HS-27A (cell line): ENCODE measurements around the gene JPH2.
A peak's percentile ranks its signal among the peaks of the same experiment; 100 is the strongest.
"Not testable (repeated sequence)": the region's sequence is repeated elsewhere in the genome, so short reads cannot be mapped to it uniquely, and the experiment has no call there.

ENCODE experiments used
- DNase-seq: peaks from one replicate; pipeline ENCODE4 v3.0.0-alpha.2; 2012; ENCODE audit warnings: low read depth, missing footprints

The JPH2 gene

DNA sequence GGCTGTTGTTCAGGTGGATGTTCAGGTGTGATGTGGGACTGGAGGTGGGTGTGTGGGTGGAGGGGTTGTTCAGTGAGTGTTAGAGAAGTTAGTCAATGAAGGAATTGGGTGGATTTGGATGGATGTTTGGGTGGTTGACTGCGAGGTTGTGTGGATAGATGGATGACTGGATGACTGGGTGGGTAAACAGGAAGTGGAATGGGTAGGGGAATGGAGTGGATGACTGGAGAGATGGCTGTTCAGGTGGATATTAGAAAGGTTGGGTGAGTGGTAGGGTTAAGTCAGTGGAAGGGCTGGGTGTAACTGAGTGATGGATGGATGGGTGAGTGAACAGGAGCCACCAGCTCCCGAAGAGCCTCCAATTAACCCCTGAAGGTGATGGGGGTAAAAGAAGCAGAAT lies 27.9 kb downstream of the JPH2 start:
- DNase-seq, result no peak

DNA sequence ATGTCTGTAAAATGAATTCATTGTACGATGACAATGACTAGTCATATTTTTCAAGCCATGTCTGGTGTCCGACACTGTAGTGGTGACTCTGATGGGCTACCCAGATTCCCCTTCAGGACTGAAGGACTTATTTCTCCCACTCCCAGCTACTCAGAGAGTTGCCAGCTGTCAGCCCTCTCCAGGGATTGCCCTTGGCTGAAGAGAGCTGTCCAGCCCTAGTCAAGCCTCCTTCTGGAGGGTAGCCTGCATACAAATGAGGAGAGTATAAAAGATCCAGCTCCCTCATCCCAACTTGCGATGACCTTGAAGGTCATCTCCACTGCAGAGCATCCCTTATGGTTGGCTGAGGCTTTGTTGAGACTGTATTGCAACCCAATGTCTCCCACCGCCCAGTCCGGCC lies 29.9 kb downstream of the JPH2 start:
- no peak for DNase-seq

DNA sequence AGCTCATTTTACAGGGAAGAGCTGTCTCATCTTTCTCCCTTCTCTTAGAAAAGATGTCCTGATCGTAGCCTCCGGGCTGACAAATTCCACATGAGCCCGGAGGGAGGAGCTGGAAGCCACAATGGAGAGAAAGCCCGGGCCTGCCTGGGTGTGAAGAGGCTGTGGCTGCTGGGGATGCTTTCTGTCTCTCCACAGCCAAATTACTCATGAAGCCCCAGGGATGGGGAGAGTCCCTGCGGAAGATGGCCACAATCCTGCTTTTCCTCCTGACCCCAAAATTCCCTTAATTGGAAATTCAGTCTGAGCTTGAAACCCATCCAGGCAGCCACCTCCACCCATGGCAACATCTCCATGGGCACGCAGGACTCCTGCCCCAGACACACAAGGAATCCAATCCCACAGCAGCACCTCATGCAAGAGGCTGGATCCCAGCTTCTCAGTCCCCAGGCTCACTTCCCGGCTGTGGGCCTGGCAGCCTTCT lies 32.4 kb downstream of the JPH2 start:
- DNase-seq, result no peak

DNA sequence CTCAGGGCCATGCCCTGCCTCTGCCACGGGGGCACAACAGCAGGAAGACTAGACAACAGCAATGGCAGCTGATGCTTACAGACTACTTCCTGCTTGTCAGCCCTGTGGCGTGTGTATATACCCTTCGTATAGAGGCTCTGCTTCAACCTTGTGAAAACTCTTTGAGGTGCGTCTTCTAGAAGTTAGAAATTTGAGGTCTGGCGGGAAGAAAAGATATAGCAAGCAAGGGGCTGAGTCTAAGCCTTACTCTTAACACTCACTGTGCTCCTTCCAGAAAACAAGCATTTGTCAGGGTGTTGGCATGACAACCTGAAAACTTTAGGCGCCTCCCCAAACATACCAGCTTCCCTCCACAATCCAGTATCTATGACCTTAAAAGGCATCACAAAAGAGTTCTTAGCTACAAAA lies 33.3 kb downstream of the JPH2 start:
- no peak for DNase-seq

DNA sequence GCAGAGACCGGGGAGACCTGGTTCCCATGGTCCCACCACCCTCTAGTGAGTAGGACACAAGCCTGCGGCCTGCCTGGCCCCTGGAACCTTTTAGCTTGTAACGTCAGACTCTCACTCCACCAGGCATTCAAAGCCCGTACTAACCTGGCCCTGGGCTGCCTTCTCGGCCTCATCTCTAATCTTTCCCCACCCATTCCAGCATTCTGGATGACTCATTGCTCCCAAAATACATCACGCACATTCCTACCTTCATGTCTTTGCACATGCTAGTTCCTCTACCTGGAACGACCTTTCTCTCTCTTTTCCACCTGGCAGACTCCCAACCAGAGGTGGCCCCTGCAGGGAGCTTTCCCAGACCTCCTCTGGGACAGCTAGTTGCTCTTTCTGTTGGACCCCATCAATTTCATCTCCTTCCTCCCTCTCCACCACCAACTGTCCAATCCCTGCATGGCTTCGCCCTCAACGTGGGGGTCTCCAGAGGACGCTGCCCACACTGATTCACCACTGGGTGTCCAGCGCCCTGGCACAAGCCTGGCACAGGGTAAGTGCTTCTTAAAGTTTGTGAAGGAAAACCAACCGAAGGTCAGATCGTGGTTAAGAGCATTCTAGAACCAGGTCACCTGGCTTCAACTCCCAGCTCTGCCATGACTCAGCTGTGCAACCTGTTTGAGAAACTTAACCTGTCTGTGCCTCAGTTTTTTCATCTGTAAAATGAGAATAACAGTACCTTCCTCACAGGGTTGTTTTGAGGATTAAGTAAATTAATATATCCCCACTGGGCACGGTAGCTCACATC lies 35.2 kb downstream of the JPH2 start:
- DNase-seq, result no peak

DNA sequence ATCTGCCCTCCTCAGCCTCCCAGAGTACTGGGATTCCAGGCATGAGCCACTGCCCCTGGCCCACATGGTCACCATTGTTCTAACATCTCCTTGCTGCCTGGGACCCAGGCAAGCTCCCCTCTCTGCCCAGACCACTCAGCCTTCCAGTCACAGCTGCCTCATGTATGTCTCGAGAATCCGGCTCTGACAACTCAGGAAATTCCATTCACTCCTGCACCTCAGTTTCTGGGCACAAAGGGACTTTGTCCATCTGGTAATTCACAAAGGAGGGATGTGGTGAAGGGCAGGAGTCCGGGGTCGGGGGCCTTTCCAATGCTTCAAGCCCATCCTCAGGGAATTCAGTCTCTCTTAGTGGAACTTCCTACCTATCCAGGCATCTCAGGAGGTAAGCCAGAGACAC lies 40.7 kb downstream of the JPH2 start:
- no peak for DNase-seq

DNA sequence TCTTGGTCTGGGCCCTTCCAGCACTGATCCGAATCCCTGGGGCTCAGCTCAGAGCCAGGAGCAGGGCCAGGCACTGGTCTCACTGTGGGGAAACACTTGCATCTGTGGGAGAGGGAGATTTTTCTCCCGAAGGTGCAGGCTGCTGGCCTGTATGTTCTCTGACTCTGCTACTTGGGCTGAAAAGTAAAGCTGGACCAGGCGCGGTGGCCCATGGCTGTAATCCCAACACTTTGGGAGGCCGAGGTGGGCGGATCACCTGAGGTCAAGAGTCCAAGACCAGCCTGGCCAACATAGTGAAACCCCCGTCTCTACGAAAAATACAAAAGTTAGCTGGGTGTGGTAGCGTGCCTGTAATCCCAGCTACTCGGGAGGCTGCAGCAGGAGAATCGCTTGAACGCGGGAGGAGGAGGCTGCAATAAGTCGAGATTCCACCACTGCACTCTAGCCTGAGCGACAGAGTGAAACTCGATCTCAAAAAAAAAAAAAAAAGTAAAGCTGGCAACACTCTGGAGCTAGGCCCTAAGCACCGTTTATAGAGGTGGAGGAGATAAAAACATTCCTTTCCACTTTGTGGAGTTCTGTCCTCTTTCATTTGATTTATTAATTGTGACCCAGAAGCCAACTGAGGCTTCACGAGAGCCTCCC lies 41.7 kb downstream of the JPH2 start:
- DNase-seq, result no peak

DNA sequence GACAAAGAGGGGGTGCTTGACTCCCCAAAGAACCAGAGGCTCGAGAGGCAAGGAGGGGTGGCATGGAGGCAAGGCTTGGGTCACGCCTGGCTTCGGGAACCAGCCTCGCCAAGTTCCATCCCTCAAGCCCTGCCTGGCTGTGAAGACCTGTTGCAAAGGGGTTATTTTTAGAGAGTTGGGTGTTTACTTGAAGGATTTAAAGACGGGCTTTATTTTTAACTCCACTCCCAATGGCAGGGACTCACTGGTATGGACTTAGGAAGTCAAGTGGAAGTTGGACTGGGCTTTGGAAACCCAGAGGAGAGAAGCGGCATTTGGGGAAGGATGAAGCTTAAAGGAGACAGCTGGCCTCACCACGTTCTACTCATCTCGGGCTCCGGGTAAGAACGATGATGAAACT lies 43.1 kb downstream of the JPH2 start:
- DNase-seq, result no peak

DNA sequence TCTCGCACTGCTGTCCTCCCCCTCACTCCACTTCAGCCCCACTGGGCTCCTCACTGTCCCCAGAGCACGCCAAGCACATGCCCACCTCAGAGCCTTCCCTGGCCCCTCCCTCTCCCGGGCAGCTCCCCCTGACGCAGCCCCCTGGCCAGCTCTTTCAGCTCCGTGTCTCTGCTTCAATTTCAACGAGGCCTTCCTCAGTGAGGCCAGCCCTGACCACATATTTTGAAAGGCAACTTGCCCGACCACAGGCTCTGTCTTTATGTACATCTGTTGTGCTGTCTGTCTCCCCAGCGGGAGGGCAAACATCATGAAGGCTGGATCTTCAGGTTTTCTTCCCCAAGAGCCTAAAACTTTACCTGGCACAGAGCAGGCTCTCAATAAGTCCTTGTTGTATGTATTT lies 44.6 kb downstream of the JPH2 start:
- DNase-seq, result no peak

DNA sequence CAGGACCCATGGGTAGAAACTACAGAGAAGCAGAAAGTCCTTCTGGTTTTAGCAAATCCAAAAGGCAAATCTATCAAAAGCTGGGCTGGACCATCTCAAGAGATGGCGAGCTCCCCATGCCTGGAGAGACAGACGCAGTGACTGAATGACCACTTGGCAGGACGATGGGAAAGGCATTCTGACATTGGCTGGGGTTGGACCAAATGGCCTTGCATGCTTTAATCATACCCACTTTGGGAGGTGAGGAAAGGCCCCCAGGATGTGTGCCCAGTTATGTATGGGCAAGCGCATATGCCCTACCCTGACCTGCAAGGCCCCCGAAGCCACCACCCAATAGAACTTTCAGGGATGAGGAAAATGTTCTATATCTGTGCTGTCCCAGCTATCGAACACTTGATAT lies 45.1 kb downstream of the JPH2 start:
- DNase-seq, result no peak

DNA sequence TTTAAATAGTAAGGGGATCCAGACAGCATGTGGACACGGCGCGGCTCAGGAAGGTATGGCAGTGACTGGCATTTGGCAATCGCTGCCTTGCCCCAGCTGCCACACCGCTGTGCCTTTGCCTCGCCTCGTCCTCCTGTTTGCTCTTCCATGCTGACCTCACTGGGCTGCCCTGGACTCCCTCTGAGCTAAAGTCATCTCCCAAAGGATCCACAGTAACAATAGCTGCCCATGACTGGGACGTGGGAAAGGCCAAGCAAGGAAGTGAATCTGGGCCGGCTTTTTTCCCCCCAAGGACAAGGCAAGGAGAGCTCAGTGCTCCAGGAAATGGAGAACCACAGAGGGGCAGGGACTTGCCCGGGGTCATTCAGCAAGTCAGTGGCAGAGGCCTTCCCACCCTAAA lies 48.1 kb downstream of the JPH2 start:
- no peak for DNase-seq

DNA sequence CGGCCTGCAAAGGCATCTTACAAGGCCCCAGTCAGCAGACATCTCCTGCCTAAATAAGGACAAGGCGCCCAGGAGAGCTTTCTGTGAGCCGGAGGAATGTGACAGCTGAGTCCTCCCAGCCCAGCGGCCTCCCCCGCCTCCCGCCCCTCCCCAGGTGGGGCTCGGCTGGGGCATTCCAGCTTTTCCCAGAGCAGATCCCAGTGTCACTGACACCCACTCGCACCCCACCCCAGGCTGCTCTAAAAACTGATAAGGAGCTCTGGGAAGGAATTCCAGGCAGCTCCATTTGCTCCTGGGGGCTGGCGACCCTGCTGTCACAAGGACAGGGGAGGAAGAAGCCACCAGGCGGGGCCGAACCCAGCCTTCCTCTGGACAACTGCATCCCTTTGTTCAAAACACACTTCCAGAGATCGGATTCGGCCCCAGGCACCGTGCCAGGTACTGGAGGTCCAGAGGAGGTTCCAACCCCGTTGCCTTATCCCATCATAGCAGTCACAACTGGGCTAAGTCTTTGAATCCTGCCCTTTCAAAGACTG lies 49.7 kb downstream of the JPH2 start:
- peak; percentile 31 for DNase-seq

DNA sequence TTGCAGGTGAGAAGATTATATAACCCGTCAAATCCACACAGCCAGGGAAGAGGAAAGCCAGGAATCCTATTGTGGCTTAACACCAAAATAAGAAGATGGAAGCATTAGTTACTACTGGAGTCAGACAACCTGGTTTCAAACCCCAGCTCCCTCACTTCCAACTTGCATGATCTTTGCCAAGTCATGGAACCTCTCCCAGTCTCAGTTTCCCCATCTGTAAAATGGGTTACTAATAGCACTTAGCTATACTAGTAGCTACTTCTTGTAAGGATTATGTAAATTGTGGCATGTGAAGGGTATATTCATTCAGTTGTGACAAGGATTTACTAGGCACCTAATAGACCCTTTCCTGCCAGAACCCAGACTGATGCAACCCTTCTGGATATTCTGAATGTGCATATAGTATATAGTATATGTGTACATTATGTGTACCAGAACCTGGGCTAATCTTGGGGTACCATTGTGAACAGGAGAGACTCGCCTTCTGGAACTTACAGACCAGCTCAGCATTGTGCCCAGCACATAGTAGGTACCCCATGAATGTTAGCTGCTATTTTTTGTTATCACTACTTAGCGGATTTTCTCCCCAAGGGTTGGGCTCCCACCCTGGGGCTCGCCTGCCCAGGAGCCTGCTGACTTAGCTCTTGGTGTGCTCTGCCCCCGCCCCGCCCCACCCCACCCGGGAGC lies 50.3 kb downstream of the JPH2 start:
- DNase-seq, result no peak

DNA sequence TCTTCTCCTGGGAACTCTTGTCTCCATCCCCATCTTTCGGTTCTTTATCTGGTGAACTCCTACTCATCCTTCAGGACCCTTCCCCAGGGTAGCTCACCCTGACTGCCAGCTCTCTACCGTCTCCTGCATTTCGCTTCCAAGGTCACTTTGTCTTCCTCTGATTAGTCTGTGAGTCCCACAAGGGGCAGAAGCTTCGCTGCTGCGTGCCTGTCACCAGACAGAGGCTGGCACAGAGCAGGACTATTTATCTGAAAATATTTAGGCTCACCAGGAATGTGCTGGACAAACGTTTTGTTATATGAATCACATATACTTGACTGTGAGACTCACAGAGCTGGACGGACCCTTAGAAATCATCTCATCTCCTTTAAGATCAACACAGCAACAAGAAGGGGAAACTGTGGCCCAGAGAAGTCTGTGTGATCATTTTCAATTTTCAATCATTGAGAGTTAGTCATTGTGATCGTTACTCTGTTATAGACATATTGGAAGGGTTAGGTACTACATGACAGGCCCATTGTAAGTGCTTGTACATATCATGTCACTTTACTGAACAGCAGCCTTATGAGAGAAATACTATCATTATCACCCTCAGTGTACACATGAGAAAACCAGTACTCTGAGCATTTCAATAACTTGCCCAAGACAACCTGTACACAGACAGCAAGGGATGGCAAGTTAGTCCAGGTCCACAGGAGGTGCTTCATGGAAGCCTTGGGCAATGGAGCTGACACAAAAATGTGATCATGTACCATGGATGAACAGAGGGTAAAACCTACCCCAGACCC lies 51.4 kb downstream of the JPH2 start:
- DNase-seq, result no peak

DNA sequence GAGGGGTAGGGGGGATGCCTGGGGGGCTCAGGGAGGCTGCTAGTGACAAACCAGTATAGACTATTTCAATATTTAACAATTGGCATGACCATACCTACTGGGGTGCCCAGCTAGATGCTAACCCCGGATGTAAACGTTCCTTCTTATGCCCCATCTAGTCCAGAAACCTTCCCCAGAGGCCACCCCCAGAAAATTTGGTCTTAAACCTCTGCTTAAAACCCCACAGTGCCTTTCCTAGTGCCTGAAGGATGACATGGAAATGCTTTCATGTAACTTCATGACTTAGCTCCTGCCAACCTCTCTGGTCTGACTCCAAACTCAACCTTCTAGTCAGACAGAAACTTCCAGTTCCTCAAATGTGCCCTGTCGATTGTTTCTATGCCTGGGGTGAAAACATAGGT lies 52.0 kb downstream of the JPH2 start:
- no peak for DNase-seq

DNA sequence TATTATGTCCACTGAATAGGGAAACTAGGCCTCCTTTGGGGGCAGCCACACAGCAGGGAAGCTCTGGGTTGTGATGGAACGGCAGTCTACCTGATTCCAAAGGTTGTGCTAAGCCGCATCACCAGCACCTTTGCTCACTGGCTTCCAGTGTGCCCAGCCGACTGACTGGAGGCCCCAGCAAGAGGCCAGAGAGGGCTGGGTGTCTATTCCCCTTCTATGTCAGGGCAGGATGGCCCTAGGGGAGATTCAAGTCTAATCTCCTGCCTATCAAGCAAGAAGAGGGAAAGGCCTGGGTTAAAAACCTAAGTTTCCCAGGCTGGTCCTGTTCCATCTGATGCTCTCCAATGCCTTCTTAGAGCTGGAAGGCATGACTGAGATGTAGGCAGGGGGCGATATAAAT lies 53.6 kb downstream of the JPH2 start:
- DNase-seq, result no peak

DNA sequence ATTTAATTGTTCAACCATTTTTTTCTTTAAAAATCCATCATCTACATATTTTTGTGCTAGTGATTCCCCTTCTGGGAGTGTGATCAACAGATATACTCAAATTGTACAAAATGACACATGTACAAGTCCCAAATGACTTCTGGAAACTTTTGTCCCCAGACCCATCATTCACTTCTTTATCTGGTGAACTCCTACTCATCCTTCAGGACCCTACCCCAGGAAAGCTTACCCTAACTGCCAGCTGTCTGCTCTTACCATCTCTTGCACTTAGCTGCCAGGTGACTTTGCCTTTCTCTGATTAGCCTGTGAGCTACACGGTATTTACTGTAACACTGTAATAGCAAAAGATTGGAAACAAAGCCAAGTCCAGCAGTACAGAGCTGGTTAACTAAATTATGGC lies 55.3 kb downstream of the JPH2 start:
- no peak for DNase-seq

DNA sequence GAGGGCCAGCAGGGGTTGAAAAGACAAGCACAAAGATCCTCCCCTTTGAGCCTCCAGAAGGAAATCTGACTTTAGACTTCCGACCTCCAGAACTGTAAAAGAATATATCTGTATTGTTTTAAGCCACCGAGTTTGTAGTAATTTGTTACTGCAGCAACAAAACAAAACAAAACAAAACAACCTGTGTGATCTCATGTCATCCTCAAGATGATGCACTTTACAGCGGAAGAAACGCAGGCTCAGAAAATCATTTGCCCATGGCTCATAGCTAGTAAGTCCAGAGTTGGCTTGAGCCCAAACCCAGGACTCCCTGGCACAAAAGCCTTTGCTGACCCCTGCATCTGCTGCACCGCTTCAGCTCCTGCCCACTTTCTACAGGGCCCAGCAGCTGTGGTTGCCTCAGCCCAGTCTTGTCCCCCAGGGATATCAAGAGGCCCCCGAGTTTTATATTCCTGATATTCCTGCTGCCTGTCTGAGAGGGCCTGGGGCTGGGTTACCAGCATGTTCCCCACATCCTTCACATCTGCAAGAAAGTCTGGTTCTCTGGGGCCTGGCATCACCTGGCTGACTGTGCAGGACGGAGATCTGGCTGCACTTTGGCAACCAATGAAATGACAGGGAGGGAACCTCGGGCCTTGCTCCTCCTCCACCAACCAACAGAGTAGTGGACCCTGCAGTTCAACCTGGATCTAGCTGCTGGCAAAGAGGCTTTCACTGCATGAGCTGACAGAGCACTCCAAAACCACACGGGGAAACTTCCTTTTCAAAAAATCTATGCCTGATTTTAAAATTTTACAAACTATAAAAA lies 56.9 kb downstream of the JPH2 start:
- no peak for DNase-seq

DNA sequence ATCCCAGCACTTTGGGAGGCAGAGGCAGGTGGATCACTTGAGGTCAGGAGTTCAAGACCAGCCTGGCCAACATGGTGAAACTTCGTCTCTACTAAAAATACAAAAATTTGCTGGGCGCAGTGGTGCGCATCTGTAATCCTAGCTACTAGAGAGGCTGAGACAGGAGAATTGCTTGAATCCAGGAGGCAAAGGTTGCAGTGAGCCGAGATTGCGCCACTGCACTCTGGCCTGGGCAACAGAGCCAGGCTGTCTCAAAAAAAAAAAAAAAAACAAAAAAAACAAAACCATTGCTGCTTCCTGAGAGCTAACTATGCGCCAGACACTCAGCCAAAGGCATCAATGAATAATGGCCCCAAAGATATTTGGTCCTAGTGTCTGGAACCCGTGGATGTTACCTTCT lies 57.7 kb downstream of the JPH2 start:
- not testable (repeated sequence) for DNase-seq

DNA sequence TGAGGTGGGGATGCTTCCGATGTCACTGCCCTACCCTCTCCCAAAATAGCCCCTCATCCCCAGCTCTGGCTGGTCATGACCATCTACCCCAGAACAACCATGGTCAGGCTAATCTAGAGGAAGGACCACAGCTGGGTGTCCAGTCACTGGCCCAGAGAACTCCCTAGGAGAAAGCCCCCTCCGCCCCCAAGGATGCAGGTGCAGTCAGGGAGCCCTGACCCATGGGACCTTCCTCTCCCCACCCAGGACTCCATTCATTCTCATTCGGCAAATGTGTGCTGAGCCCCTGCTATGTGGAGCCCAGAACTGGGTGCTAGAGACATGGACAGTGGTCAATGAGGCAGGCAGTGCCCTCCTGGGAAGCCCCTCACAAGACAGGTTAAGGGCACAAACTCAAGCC lies 60.5 kb downstream of the JPH2 start:
- DNase-seq, result no peak
